Amniotic stem cell (primary cell): ENCODE data around the gene ZNF891.

Source experiments
- DNase-seq: peaks from one replicate; lab custom pipeline; 2025; lab: John Stamatoyannopoulos, UW

Gene ZNF891

DNA sequence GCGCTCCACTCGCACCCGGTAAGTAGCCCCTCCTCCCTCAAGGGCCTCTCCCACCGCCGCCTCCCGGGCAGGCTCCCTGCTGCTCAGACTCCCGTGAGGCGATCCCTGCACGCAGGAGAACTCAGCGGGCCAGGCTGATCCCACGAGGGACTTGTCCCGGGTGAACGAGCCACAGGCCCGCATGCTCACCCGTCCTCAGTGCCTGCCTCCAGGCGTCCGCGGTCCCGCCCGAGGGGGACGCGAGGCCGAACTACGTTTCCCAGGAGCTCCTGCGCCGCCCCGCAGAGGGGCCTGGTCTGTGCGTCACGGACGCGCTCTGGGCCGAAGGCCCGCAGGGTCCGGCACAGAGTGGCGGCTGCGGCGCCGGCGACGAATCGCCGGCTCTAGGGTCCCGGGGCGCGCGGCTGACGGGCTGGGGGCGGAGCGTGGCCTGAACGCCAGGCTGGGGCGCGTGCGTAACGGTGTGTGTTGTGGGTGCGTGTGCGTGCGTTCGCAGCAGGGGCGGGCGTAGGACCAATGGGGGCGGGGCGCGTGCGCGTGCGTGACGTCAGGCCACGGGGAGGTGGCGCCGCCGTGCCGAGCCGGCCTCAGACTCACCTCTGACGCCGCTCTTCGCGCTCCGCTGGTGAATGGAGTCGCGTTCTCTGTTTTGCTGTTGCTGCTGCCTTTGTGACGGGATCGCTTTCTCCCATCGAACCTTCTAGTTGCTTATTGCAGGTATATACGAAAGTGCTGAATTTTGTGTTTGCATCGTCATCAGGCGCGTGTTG, at the start of gene ZNF891, which contains the start of gene ZNF10:
Gene ZNF891, minus strand, starts transcription at position 237 of the 770 bp plus-strand sequence. CDS start 8,356 bp downstream, outside the sequence.
Gene ZNF10, plus strand, starts transcription at position 590 of the 770 bp plus-strand sequence. CDS start 13,866 bp downstream, outside the sequence.
- peak; percentile 87 for DNase-seq

DNA sequence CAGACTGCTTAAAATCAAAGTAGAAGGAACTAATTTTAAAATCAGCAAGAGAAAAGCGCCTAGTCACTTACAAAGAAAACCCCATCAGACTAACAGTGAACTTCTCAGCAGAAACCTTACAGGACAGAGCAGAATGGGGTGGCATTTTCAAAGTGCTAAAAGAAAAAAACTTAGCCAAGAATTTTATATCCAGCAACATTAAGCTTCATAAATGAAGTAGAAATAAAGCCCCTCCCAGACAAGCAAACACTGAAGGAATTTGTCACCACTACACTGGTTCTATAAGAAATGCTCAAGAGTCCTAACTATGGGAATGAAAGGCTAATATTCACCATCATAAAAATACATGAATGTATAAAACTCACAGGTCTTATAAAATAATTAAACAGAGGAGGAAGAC, 44.8 kb upstream of the ZNF891 start:
- DNase-seq = no peak

- no peak for DNase-seq
These were observed 42.4 kb upstream of the ZNF891 start for GRCh38 chr12:133172491-133172890.

DNA sequence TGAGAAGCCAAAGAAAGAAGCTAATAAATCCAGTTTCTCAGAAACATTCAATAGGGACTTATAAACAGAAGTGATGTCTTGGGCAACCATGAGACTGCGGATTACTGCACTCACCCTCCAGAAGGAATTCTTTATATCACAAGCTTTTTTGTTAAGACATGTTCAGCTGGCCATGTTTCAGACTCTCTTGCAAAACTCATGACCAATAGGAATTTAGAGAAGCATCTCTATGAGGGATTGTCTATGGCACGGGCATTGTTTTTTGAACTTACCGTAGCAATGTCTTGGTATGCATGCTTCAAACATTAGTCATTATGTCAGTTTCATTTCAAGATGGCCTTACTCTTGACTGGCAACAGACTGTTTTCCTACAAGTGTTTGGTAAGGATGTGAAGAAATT, 35.7 kb upstream of the ZNF891 start:
- no peak for DNase-seq

GRCh38 chr12:133156125-133156690, 26.1 kb upstream of the ZNF891 start:
- DNase-seq = no peak

DNA sequence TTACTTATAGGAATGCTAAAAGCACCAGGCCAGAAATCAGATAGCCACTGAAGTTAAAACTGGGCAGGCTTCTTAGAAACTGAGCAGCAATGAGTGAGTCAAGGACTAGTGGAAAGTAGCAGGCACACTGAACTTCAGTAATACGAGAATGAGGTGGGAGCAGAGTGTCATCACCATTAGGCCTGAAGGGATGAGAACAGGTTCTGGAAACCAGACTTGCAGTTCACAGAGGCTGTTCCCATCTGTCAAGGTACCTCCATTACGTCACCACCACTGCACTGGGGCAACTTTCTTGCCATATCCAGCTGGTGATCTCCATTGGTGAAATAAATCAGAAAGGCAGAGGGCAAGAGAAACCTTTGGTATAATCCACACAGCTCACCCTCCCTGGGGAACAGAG, 15.9 kb upstream of the ZNF891 start:
- no peak for DNase-seq

- no peak for DNase-seq
These were observed 5.7 kb upstream of the ZNF891 start for GRCh38 chr12:133135747-133136146.

DNA sequence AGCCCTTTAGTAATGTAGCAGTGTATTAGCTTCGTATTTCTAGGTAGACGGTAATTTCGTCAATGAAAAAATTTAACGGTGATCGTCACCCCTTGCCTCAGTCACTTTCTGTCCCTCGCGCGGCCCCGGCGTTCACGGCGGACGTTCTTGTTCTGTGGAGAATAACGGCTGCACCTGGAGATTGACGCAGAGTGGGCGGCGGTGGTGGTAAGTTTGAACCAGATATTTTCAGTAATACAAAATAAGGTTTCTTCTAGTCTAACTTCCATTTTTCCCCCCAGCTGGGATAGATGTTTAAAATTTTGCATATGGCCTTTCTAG, 694 bp upstream of the ZNF891 start:
- no peak for DNase-seq

DNA sequence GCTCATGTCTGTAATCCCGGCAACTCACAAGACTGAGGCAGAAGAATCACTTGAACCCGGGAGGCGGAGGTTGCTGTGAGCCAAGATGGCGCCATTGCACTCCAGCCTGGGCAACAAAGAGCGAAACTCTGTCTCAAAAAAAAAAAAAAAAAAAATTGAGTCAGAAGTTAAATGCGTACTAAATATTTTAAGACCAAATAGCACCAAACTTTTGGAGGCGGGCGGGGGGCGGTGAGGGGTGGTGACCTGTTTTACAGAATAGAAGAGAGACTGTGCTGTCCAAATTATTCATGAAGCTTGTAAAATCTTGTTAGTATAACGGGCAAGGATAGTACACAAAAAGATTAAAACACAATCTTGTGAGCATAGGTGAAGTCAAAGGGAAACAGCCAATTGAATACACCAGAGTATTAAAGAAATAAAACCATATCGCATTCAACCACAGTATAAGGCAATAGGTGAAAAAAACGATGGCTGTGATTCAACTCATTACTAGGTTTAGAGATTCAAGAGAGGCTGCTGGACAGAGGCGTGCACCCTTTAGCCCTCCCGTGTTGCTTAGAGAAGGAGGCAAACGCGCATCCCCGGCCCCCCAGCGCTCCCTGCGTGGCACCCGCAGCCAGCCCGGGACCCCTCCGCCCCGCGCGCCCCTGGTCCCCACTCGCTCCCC, 571 bp downstream of the ZNF891 start:
- no peak for DNase-seq

GRCh38 chr12:133124674-133125073, 5.4 kb downstream of the ZNF891 start:
- DNase-seq = no peak

DNA sequence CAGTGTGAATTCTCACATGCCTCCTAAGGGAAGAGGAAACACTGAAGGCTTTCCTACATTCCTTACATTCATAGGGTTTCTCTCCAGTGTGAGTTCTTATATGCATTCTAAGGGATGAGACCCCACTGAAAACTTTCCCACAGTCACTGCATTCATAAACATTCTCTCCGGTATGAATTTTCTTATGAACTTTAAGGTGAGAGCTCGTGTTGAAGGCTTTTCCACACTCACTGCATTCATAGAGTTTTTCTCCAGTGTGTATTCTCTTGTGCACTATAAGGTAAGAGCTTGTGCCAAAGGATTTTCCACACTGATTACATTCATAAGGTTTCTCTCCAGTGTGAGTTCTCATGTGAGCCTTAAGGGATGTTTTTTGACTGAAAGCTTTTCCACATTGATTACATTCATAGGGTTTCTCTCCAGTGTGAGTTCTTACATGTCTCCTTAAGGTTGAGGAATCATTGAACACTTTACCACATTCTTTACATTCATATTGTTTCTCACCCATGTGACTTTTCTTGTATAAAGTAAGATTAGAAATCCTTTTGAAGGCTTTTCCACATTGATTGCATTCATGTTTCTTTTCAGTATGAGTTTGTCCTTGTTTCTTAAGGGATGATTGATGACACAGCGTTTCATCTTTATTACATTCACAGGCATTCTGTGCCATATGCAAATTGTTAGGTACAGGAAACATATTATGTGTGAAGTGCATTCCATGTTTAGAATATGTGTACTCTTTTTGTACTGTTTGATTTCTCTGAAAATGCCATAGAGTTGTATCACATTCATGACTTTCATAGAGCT, 9.5 kb downstream of the ZNF891 start:
- no peak for DNase-seq

DNA sequence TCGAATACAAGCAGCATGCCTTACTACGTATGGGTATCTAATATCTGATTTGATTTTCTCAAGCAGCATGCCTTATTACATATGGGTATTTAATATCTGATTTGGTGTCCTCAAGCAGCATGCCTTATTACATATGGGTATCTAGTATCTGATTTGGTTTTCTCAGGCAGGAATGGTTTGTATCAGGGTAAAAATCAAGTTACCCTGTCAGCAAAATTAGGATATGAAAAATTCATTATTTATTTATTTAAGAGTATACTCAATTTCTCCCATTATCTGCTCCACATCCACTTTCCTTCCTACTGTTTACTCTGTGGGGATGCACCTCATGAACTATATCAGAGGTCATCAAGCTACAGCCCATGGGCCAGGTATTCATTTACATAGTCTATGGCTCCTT, 21.9 kb downstream of the ZNF891 start:
- DNase-seq = no peak

DNA sequence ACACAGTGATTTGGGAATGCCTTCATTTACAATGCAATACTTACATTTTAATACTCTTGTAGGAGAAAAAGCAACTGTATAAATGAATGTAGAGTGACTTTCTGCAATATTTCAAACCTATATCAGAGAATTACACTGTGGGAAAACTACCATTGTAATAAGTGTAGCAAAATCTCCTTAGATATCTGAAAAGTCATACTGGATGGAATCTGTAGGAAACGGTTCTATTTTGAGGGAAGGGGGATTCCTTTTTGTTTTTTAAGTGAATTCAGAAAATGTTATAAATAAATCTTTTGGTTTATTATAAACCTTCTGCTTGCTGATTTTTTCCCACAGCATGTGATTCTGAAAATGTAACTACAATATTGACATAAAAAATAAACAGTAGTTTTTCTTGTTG, 23.0 kb downstream of the ZNF891 start:
- no peak for DNase-seq

- DNase-seq = no peak
These were observed 23.8 kb downstream of the ZNF891 start for GRCh38 chr12:133106253-133106652.

- DNase-seq = no peak
These were observed 24.5 kb downstream of the ZNF891 start for GRCh38 chr12:133105620-133106019.

DNA sequence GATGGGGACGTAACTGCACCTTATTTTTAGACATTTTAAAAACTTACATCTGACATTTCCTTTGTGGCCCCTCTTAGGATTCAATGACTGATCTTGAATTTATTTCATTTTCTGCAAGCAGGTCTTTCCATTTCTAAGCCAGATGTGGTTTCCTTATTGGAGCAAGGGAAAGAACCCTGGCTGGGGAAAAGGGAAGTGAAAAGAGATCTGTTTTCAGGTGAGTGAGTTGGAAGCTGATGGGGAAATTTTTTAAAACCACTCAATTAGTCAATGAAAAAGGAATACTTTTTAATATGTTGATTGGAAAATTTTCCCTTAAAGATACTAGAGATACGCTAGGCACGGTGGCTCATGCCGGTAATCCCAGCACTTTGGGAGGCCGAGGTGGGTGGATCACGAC, 46.7 kb downstream of the ZNF891 start:
- DNase-seq = no peak

GRCh38 chr12:133081159-133081780, 48.8 kb downstream of the ZNF891 start:
- DNase-seq = no peak

GRCh38 chr12:133080368-133081158, 49.5 kb downstream of the ZNF891 start, which contains the start of gene ZNF140:
TSS of gene ZNF140 (plus strand) at chr12:133080923. CDS start at chr12:133081321, 398 bp downstream.
- DNase-seq = peak; percentile 76

DNA sequence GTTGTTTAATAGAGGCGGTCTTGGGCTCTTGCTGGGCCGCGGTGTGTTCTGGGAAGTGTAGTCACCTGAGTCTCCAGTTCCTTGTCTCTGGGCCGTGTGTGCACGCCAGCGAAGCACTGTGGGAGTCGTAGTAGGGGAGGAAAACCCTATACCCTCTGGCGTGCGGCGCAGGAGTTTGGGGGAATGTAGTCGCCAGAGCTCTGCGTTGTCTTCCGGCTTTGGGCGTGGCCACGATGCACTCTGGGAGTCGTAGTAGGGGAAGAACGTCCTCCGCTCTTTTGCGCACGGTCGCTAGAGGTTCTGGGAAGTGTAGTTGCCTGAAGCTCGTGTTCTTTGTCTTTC, 50.1 kb downstream of the ZNF891 start:
- peak; percentile 94 for DNase-seq

- DNase-seq = no peak
These were observed 56.2 kb downstream of the ZNF891 start for GRCh38 chr12:133073836-133074235.

DNA sequence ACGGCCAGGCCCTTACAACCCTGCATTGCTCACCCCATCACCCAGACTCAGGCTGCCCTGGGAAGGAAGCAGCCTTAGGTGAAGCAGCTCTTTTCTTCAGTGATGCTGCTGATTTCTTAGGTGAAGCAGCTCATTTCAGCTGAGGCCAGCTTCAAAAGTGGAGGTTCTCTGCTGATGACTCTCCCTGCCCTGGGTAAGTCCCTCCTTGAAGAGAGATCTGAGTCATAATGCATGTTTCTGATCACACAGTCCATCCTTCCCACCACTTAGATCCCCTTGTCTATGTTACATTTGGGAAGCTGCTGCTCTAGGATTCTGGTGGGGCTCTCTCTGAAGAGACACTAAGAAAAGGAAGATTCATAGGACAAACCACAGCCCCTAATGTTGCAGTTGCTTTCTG, 66.5 kb downstream of the ZNF891 start:
- DNase-seq = no peak
